ENCODE results near the gene KRTAP4-6.

DNA sequence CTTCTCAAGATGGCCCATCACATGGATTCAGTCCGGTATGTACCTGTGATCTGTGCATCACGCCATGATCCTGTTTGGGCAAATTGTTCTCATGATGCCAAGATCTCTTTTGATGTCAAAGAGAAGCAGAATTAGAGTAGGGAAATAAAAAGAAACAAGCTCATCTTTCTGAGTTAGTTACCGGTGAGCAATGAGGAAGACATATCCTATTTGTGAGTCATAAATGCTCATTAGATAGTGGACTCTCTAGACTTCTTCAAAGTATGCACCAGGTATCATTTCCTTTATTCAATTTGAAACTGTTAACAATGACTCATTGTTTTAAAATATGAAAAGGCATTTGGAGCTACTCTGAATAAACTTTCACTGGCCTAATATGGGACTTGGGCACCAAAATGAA is 8.4 kb downstream of the KRTAP4-6 start:
- TF ChIP-seq EZH2 (IDR thresholded peaks at IDR 0.05; ENCODE audit: insufficient read depth, poor library complexity, severe bottlenecking), result no peak
- TF ChIP-seq EZH2phosphoT487 (IDR thresholded peaks at IDR 0.05; ENCODE audit: insufficient read depth, low read depth), result no peak
